T-helper 9 cell (primary cell): ENCODE measurements around the gene B3GAT1.

ENCODE experiments used
- DNase-seq: peaks from one replicate; pipeline ENCODE4 v3.0.0-alpha.2; 2020

The B3GAT1 gene

GRCh38 chr11:134332782-134333181, 79.3 kb downstream of the B3GAT1 start:
- no peak for DNase-seq

- DNase-seq = peak; percentile 17
Measured at GRCh38 chr11:134332189-134332631, 79.8 kb downstream of the B3GAT1 start.

DNA sequence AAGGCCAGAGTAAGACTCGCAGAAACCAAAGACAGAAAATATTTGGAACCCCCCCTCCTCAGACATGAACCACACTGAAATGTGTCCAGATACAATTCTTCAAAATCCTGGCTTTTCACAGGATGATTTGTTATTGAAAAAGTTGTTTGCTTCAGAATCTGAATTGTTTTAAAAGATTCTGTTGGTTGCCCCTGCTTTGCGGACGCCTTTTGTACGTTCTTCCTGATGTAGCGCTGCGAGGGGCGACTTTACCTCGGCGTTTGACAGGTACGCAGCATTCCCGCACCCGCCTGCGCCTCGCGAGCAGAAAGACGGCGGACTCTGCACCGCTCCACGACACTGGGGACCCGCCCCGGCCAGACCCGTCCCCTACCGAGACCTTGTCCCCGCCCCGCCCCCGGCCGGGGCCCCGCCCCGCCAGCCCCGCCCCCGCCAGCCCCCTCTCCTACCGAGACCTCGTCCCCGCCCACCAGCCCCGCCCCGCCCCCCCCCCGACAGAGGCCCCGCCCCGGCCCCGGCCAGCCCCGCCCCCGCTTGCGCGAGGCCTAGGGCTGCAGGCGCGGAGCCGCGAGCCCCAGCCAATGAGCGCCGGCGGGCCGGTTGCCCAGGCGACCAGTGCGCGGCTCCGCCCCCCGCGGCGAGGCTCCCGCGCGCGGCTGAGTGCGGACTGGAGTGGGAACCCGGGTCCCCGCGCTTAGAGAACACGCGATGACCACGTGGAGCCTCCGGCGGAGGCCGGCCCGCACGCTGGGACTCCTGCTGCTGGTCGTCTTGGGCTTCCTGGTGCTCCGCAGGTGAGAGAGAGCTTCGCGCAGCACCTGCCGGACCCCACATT, 80.5 kb downstream of the B3GAT1 start, which contains the start of gene GLB1L2:
TSS of gene GLB1L2 (plus strand) at position 635 of the 835 bp plus-strand sequence. CDS start at position 709, 74 bp downstream.
- DNase-seq = peak; percentile 78

GRCh38 chr11:134330611-134331353, 81.3 kb downstream of the B3GAT1 start:
- DNase-seq = no peak
